ENCODE results near the gene TTN.

DNA sequence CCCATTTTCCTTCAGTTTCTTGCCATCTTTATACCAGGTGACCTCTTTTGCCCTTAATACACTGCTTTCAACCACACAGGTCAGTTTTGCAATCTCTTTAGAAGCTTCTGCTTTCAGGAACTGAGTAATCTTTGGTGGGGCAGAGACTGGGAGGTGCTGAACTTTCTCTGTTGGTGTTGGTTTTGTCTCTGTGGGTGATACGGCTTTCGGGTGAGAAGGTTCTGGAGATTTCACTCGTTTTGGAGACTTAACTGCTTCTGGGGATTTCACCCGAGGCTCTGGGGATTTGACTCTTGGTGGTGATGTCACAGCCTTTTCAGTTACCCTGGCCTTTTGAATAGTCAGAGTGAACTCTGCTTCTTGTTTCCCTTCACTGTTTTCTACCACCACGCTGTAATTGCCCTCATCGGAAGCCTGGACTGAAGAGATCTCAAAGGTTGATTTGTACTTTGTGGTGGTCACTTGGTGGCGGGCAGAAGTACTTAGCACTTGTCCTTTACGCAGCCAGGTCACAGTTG, 276.5 kb downstream of the TTN start:
- TF ChIP-seq, protein P1, sequence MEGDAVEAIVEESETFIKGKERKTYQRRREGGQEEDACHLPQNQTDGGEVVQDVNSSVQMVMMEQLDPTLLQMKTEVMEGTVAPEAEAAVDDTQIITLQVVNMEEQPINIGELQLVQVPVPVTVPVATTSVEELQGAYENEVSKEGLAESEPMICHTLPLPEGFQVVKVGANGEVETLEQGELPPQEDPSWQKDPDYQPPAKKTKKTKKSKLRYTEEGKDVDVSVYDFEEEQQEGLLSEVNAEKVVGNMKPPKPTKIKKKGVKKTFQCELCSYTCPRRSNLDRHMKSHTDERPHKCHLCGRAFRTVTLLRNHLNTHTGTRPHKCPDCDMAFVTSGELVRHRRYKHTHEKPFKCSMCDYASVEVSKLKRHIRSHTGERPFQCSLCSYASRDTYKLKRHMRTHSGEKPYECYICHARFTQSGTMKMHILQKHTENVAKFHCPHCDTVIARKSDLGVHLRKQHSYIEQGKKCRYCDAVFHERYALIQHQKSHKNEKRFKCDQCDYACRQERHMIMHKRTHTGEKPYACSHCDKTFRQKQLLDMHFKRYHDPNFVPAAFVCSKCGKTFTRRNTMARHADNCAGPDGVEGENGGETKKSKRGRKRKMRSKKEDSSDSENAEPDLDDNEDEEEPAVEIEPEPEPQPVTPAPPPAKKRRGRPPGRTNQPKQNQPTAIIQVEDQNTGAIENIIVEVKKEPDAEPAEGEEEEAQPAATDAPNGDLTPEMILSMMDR (IDR thresholded peaks at IDR 0.05) = no peak
- no peak for TF ChIP-seq POLR2A (IDR thresholded peaks at IDR 0.05)
